Thyroid gland (tissue), 4 donors: ENCODE data around the gene RBMS2.

Experiments
- CTCF ChIP-seq, 6 experiments: fragments of 200-600 bp in 3 of 6; fragments of 450-650 bp in 3 of 6; sonication (generic) in 3 of 6; IDR thresholded peaks; one replicate each; pipeline ENCODE4 v1.5.1; 2016 to 2019; ENCODE audit warnings: antibody characterized with exemption in 6 of 6, mild to moderate bottlenecking in 2 of 6, inconsistent platforms in 1 of 6, moderate library complexity in 1 of 6
- POLR2A ChIP-seq, 2 donors: fragments of 450-650 bp; IDR thresholded peaks; one replicate each; pipeline ENCODE4 v1.6.1; 2017; ENCODE audit warnings: antibody characterized with exemption in 2 of 2, mild to moderate bottlenecking in 2 of 2, moderate library complexity in 1 of 2

- TF ChIP-seq POLR2A (IDR thresholded peaks at IDR 0.05) (no peak), CTCF (IDR thresholded peaks at IDR 0.05) (no peak)
These were observed 982 bp downstream of the RBMS2 start for GRCh38 chr12:56522411-56523193.
